H9 (cell line): ENCODE results near the gene S100A4. TPM values are rescaled to one million over a fixed set of nuclear protein-coding genes. Genes with fewer than 3 reads are reported as not detected.

Experiments used
- DNase-seq: peaks from one replicate; pipeline ENCODE4 v3.0.0-alpha.2; 2017
- H2AFZ ChIP-seq: one replicate; pipeline ENCODE4 v1.6.1; 2013; ENCODE audit warnings: mild to moderate bottlenecking, low read length, control low read depth, moderate library complexity
- H2AK5ac ChIP-seq: 2 replicates; pipeline ENCODE4 v1.6.1; 2013; ENCODE audit warnings: low read length, control low read depth, mixed read lengths; ENCODE audit not compliant: insufficient read length
- H2BK120ac ChIP-seq: one replicate; pipeline ENCODE4 v1.6.1; 2013; ENCODE audit warnings: low read depth, mild to moderate bottlenecking, low read length, control low read depth, inconsistent platforms; ENCODE audit not compliant: poor library complexity, severe bottlenecking
- H2BK12ac ChIP-seq: 2 replicates; pipeline ENCODE4 v1.6.1; 2013; ENCODE audit warnings: low read length, control low read depth, mixed read lengths, low read depth; ENCODE audit not compliant: insufficient read length
- H2BK15ac ChIP-seq: 2 replicates; pipeline ENCODE4 v1.6.1; 2013; ENCODE audit warnings: low read depth, low read length, control low read depth
- H2BK20ac ChIP-seq: one replicate; pipeline ENCODE4 v1.6.1; 2013; ENCODE audit warnings: low read depth, mild to moderate bottlenecking, low read length, control low read depth, inconsistent platforms; ENCODE audit not compliant: poor library complexity, severe bottlenecking
- H2BK5ac ChIP-seq: 2 replicates; pipeline ENCODE4 v1.6.1; 2013; ENCODE audit warnings: low read length, control low read depth, mixed read lengths; ENCODE audit not compliant: insufficient read length
- H3K14ac ChIP-seq: 2 replicates; pipeline ENCODE4 v1.6.1; 2013; ENCODE audit warnings: low read length, control low read depth; ENCODE audit not compliant: insufficient read depth
- H3K18ac ChIP-seq: 2 replicates; pipeline ENCODE4 v1.6.1; 2013; ENCODE audit warnings: low read depth, mild to moderate bottlenecking, mixed read lengths, low read length, control low read depth; ENCODE audit not compliant: insufficient read length
- H3K23ac ChIP-seq: 2 replicates; pipeline ENCODE4 v1.6.1; 2013; ENCODE audit warnings: low read length, control low read depth, mixed read lengths, low read depth; ENCODE audit not compliant: insufficient read length
- H3K23me2 ChIP-seq: 2 replicates; pipeline ENCODE4 v1.6.1; 2013; ENCODE audit warnings: low read depth, mild to moderate bottlenecking, mixed read lengths, low read length, control low read depth; ENCODE audit not compliant: insufficient read length, poor library complexity, severe bottlenecking
- H3K27ac ChIP-seq: 2 replicates; pipeline ENCODE4 v1.5.1; 2013; ENCODE audit warnings: low read length, control low read depth, mixed read lengths, low read depth; ENCODE audit not compliant: insufficient read length
- H3K27me3 ChIP-seq: 2 replicates; pipeline ENCODE4 v1.6.1; 2013; ENCODE audit warnings: low read length, control low read depth, inconsistent platforms; ENCODE audit not compliant: insufficient read depth
- H3K4ac ChIP-seq: 2 replicates; pipeline ENCODE4 v1.6.1; 2013; ENCODE audit warnings: low read depth, mild to moderate bottlenecking, control low read depth, inconsistent platforms, low read length, moderate library complexity
- H3K4me1 ChIP-seq: 2 replicates; pipeline ENCODE4 v1.6.1; 2013; ENCODE audit warnings: low read length, control low read depth, inconsistent platforms; ENCODE audit not compliant: insufficient read depth
- H3K4me2 ChIP-seq: 2 replicates; pipeline ENCODE4 v1.6.1; 2013; ENCODE audit warnings: low read length, control low read depth, mixed read lengths; ENCODE audit not compliant: insufficient read length, insufficient read depth
- H3K56ac ChIP-seq: 2 replicates; pipeline ENCODE4 v1.6.1; 2013; ENCODE audit warnings: low read depth, mild to moderate bottlenecking, mixed read lengths, low read length, control low read depth; ENCODE audit not compliant: insufficient read length
- H3K79me1 ChIP-seq: 2 replicates; pipeline ENCODE4 v1.6.1; 2013; ENCODE audit warnings: low read depth, mild to moderate bottlenecking, moderate library complexity, low read length, control low read depth, inconsistent platforms; ENCODE audit not compliant: insufficient read depth, poor library complexity, severe bottlenecking
- H3K79me2 ChIP-seq: 2 replicates; pipeline ENCODE4 v1.6.1; 2013; ENCODE audit warnings: low read length, control low read depth, inconsistent platforms; ENCODE audit not compliant: insufficient read depth
- H3K9ac ChIP-seq: 2 replicates; pipeline ENCODE4 v1.6.1; 2013; ENCODE audit warnings: low read length, control low read depth, mixed read lengths; ENCODE audit not compliant: insufficient read length; ENCODE audit errors: extremely low read depth
- H3K9me3 ChIP-seq: one replicate; pipeline ENCODE4 v1.6.1; 2013; ENCODE audit warnings: low read depth, low read length, inconsistent platforms; ENCODE audit not compliant: control insufficient read depth
- H3T11ph ChIP-seq: one replicate; pipeline ENCODE4 v1.6.1; 2013; ENCODE audit warnings: mild to moderate bottlenecking, low read length, control low read depth, inconsistent platforms
- H4K20me1 ChIP-seq: one replicate; pipeline ENCODE4 v1.6.1; 2013; ENCODE audit not compliant: control insufficient read depth, insufficient read length, insufficient read depth
- H4K5ac ChIP-seq: 2 replicates; pipeline ENCODE4 v1.6.1; 2013; ENCODE audit warnings: low read depth, mild to moderate bottlenecking, mixed read lengths, low read length, control low read depth; ENCODE audit not compliant: insufficient read length
- H4K8ac ChIP-seq: replicated peaks from 2 replicates; pipeline ENCODE4 v1.6.1; 2013; ENCODE audit warnings: low read length, control low read depth, mixed read lengths, low read depth; ENCODE audit not compliant: insufficient read length
- H4K91ac ChIP-seq: 2 replicates; pipeline ENCODE4 v1.6.1; 2013; ENCODE audit warnings: low read depth, mild to moderate bottlenecking, moderate library complexity, mixed read lengths, low read length, control low read depth; ENCODE audit not compliant: insufficient read length
- H3K27ac Mint-ChIP-seq, 3 experiments: 2 replicates in 2 of 3; 3 replicates in 1 of 3; pipeline ENCODE4 v1.8.0; 2020 to 2021; ENCODE audit warnings: mixed read lengths in 3 of 3, mild to moderate bottlenecking in 1 of 3, moderate library complexity in 1 of 3
- H3K27me3 Mint-ChIP-seq: 2 replicates; pipeline ENCODE4 v1.8.0; 2021; ENCODE audit warnings: low read depth, mild to moderate bottlenecking, moderate library complexity, mixed read lengths
- H3K36me3 Mint-ChIP-seq, 3 experiments: 2 replicates in 2 of 3; 3 replicates in 1 of 3; pipeline ENCODE4 v1.8.0; 2020 to 2021; ENCODE audit warnings: low read depth in 3 of 3, mixed read lengths in 3 of 3; ENCODE audit not compliant: insufficient read depth in 1 of 3
- H3K4me1 Mint-ChIP-seq, 2 experiments: 2 replicates each; pipeline ENCODE4 v1.8.0; 2020; ENCODE audit warnings: mixed read lengths in 2 of 2
- H3K4me3 Mint-ChIP-seq, 2 experiments: 2 replicates in 1 of 2; 3 replicates in 1 of 2; pipeline ENCODE4 v1.8.0; 2020 to 2021; ENCODE audit warnings: mild to moderate bottlenecking in 2 of 2, mixed read lengths in 2 of 2, moderate library complexity in 1 of 2
- H3K9me3 Mint-ChIP-seq, 2 experiments: 2 replicates in 1 of 2; 3 replicates in 1 of 2; pipeline ENCODE4 v1.8.0; 2020; ENCODE audit warnings: mild to moderate bottlenecking in 2 of 2, mixed read lengths in 2 of 2, moderate library complexity in 1 of 2
- WGBS: extraction: QIAGEN DNeasy Blood & Tissue Kit; methylation state at CpG from one replicate; pipeline ENCODE4 v1.1.7; 2013; ENCODE audit warnings: missing lambda C conversion rate, low lambda C conversion rate, mixed read lengths; ENCODE audit not compliant: insufficient read length; ENCODE audit errors: extremely low coverage; 5-methylcytosine and 5-hydroxymethylcytosine counted together
- total RNA-seq: library from RNA; stranded (reverse); gene quantifications from 2 replicates; pipeline ENCODE4 v1.2.1, GENCODE V29; 2021
- TF ChIP-seq, protein P1 (sequence below): fragments of 200-600 bp; sonication (generic); conservative IDR thresholded peaks from 3 replicates; pipeline ENCODE4 v1.8.0; 2021; ENCODE audit warnings: antibody characterized with exemption, mild to moderate bottlenecking

The S100A4 gene
- total RNA-seq, 1 experiment from 2014 or later = 9.0 TPM

DNA sequence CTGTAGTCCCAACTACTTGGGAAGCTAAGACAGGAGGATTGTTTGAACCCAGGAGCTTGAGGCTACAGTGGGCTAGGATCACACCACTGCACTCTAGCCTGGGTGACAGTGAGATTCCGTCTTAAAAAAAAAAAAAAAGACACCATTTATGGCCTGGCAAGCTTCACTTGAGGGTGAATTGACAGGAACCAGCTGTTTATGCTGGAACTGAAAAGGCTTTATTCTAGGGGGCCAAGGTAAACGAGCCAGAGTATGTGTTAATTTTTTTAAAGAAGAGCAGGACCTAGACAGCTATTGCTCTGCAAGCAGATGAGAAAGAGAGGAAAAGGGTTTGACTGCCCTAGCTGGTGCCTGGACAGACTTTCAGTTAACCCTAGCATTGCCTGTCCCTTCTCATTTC, 46.9 kb downstream of the S100A4 start:
- Histone ChIP-seq H2AFZ (no peak overlapping the region), H3K79me2 (no peaks in the 10 kb centered on the region), H4K8ac (no peak overlapping the region), H3K18ac (no peak overlapping the region), H3K27ac (no peak overlapping the region), H2BK15ac (no peak overlapping the region), H3K9ac (no peak overlapping the region), H3K56ac (no peak overlapping the region), H2BK5ac (no peak overlapping the region), H3K79me1 (no peaks in the 10 kb centered on the region), H3K9me3 (no peaks in the 10 kb centered on the region), H4K91ac (no peak overlapping the region), H2AK5ac (no peak overlapping the region), H2BK20ac (no peak overlapping the region), H4K5ac (no peak overlapping the region), H3K4me2 (no peak overlapping the region), H3K27me3 (no peaks in the 10 kb centered on the region), H2BK12ac (no peak overlapping the region), H3K4ac (no peak overlapping the region), H3K14ac (no peak overlapping the region), H3K23me2 (no peaks in the 10 kb centered on the region), H4K20me1 (no peaks in the 10 kb centered on the region), H3K4me1 (no peaks in the 10 kb centered on the region; the same call in 1 of the 2 replicates), H3T11ph (no peak overlapping the region), H3K23ac (no peak overlapping the region), H2BK120ac (no peak overlapping the region)
- no CpG with 5 or more reads among the region's 2 CpGs for WGBS
- no peaks in the 10 kb centered on the region for H3K9me3 Mint-ChIP-seq
- peaks cover 3% of the 10 kb centered on the region for H3K27me3 Mint-ChIP-seq
- H3K4me3 Mint-ChIP-seq = no peak overlapping the region; a peak in 1 of 5 replicates
- H3K4me1 Mint-ChIP-seq = peaks cover 11 to 16% of the 10 kb centered on the region in 2 experiments
- TF ChIP-seq, protein P1, sequence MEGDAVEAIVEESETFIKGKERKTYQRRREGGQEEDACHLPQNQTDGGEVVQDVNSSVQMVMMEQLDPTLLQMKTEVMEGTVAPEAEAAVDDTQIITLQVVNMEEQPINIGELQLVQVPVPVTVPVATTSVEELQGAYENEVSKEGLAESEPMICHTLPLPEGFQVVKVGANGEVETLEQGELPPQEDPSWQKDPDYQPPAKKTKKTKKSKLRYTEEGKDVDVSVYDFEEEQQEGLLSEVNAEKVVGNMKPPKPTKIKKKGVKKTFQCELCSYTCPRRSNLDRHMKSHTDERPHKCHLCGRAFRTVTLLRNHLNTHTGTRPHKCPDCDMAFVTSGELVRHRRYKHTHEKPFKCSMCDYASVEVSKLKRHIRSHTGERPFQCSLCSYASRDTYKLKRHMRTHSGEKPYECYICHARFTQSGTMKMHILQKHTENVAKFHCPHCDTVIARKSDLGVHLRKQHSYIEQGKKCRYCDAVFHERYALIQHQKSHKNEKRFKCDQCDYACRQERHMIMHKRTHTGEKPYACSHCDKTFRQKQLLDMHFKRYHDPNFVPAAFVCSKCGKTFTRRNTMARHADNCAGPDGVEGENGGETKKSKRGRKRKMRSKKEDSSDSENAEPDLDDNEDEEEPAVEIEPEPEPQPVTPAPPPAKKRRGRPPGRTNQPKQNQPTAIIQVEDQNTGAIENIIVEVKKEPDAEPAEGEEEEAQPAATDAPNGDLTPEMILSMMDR = no peak
- H3K36me3 Mint-ChIP-seq = no peaks in the 10 kb centered on the region
- no peak overlapping the region for H3K27ac Mint-ChIP-seq
- DNase-seq = no peak
